AG08395 (cell line): Measurements from ENCODE around the gene RMND1.
"Not testable (repeated sequence)": the region's sequence is repeated elsewhere in the genome, so short reads cannot be mapped to it uniquely, and the experiment has no call there.

Experiments used
- DNase-seq: peaks from one replicate; pipeline ENCODE4 v3.0.0; 2012; ENCODE audit warnings: mixed read lengths, low spot score

RMND1 gene

DNA sequence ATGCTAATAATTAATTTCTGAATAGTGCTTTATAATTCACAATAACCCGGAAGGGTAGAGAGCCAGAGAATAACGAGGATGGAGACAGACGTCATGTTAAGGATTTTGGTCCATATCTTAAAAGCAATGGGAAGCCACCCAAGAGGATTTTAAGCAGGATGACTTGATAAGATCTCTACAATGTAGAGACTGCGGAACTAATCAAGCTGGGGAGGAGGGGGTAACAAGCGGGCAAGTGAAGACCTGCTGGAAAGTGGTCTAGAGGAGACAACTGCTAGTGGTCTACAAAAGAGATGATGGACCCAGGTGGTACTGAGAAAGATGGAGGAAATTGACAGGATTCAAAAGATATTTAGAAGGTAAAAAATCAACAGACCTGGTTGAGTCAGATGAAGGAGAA lies 67.8 kb downstream of the RMND1 start:
- DNase-seq = no peak

DNA sequence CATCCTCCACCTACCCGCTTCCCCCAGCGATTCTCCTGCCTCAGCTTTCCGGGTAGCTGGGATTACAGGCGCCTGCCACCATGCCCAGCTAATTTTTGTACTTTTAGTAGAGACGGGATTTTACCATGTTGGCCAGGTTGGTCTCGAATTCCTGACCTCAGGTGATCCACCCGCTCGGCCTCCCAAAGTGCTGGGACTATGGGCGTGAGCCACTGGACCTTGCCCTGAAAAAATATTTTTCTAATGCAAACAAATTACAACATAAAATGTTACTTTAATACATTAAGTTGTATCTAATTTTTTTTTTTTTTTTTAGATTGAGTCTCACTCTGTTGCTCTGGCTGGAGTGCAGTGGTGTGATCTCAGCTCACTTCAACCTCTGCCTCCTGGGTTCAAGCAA lies 69.3 kb downstream of the RMND1 start:
- not testable (repeated sequence) for DNase-seq

DNA sequence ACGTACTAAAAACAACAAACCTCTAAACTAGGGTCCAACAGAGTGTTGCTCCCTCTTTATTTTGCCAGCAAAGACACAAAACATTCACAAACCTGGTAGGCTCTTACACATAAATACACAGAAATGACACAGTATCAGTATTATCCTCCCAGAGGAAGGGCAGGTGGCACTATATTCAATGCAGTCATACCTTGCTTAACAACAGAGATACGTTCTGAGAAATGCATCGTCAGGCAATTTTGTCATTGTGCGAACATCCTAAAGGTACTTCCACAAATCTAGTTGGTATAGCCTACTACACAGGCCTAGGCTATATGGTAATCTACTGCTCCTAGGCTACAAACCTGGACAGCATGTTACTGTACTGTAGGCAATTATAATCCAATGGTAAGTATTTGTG lies 70.2 kb downstream of the RMND1 start:
- DNase-seq = no peak

DNA sequence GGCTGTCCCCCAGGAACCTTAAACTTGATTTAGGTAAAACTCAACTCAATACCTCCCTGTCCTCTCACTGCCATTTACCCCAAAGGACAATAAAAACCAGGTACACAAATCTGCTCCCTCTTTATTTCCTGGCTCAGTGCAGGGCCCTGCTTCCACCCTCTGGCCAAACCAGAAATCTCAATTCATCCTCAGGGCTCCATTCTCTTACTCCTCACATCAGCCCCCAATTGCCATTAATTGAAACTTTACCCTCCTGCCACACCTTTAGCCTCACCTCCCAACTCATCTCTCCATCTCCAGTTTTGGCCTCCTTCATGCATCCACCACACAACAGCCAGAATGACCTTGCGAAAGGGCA lies 71.1 kb downstream of the RMND1 start:
- DNase-seq = no peak

DNA sequence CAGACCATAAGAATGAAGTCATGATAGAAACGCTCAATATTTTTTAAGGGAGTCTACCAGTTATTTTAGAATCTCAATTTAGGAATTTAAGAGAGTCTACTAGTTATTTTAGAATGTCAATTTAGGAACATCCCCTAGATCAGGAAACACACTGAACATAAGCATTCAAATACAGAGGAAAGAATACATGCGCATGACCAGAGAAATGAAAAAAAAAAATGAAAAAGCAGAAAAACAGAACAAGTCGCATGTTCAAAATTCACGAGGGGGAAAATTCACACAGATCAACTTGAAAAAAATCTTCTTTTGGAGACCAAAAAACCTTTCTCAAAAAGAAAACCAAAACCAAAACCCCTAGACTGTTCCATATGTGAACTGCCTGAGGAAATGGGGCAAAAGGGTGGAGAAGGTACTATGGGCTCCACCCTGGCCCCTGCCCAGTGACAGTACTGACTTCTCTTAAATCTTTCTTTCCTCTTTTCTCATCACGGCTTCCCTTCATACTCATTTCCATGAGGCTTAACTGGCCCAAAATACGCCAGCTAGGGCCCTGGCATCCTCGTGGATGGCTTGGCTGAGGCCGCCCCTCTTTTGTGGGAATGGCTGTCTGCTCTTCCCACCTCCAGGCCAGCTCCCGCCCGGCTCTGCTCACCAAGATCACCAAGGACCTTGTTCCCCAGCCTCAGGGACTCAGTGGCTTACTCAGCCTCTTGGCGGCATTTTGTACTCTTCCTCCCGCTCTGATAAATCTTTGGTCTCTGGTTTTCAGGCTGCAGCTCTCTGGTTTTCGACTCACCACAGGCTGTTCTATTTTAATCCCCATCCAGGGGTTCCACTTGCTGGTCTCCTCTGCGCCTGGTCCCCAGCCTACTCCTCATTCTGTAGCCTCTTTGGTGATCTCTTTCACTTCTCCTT lies 71.7 kb downstream of the RMND1 start:
- DNase-seq = no peak

DNA sequence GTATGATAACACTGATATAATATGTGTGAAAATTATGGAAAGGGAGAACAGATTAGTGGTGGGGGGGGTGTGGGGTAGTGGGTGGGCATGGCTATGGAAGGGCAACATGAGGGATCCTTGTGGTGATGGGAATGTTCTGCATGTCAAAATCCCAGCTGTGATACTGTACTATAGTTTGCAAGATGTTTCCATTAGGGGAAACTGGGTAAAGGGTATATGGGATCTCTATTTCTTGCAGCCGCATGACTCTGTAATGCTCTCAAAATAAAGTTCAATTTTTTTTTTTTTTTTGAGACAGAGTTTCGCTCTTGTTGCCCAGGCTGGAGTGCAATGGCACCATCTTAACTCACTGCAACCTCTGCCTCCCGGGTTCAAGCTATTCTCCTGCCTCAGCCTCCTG lies 74.8 kb downstream of the RMND1 start:
- DNase-seq = no peak

DNA sequence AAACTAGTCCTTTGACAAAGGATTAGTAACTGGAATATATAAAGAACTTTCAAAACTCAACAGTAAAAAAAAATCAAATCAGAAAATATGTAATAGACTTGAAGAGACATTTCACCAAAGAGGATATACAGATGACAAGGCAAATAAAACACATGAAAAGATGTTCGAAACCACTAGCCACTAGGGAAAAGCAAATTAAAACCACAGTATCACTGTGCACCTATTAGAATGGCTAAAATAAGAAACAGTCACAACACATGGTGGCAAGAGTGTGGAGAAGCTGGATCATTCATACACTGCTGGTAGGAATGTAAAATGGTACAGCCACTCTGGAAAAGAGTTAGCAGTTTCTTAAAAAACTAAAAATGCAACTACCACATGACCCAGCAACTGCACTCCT lies 75.5 kb downstream of the RMND1 start:
- no peak for DNase-seq

DNA sequence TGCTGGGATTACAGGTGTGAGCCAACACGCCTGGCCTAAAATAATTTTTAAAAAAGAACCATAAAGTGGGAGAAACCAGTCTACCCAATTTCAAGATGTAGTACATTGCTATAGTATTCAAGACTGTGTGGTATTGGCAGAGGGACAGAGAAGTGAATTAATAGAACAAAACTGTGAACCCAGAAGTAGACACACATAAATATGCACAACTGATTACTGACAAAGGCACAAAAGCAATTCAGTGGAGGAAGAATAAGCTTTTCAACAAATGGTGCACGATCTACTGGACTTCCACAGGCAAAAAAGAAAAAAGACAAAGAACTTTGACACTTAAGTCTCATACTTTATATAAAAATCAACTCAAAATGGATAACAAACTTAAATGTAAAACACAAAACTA lies 76.1 kb downstream of the RMND1 start:
- DNase-seq = no peak

DNA sequence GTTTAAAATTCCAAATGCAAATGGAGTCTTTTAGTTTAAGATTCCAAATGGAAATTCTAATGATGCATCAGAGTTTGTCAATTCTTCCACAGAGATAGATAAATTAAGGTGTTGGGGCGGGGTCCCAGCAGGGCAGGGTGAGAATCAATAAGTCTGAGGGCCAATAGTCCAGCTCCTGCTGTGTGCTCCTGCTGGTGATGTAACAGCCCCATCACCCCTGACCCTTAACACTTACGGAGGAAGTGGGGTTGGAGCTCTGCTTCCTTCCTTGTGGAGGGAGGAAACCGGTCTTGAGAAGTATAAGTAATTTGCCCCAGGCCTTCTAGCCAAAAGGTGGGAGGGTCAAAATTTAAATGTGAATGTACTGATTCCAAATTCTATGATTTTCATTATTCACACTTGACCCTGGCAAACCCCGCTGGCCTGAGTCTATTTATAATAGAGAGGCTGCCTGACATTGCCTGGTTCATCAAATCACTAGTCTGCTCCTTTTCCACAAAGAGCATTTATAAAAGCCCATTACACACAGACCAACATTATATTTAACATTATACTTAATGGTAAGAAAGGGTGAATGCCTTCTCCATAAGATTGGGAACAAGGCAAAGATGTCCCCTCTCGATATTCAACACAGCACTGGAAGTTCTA lies 77.8 kb downstream of the RMND1 start:
- no peak for DNase-seq

DNA sequence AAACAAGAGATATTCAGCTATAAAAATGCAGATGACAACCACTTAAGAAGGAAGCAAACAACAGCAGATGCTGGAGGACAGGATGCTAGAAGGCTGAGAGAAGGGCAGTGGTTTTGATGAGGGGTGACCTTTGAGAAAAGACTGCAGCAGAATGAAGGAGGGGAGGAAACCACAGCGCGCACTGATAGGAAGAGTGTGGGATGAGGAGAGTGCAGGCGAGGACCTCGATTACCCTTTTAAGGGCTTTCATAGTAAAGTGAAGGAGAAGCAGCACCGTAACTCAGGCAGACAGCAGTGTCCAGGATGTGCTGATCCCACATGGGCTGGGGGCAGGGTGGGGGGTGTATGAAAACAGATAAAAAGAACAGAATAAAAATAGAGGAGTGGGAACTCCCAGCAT lies 79.8 kb downstream of the RMND1 start:
- no peak for DNase-seq

DNA sequence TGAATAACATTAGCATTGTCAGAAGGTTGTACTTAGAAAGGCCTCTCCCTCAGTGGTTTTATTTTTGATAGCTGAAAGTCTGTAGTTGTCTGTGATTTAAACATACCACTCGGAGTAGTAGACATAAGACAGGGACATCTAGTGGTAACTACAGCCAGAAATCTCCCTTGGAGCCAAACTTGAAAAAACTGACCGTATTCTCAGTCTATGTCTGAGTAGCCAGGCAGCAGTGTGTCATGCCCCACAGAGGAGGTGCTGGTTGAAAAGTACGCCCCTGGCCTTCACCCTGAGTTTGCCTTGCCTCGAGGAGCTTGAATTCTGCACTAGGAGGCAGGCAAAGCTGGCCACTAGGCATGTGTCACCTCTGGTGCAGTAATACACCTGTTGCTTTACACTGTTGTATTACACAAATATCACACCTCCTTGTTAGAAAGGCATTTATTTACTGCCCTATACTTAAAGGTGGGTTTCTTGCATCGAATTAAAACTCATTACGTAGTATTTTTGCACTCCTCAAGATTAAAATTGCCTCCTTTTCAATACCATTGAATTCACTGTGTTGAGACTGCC lies 81.3 kb downstream of the RMND1 start:
- no peak for DNase-seq

DNA sequence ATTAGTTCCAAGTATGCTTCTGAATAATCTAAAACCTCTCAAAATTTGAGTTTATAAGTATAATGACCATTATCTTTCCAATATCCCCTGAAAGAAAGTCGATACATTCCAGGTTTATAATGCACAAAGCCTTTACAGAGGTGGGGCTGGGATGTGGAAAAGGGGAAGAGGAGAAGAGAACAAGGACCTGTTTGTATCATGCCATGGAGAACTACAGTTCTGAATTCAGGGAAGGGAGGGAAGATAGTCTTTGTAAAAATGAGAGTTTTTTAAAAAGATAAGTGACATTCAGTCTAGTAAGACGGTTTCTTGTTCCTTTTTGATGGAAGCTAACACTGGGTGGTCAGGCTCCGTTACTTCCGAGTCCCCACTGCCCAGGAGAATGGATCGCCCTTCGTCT lies 86.7 kb downstream of the RMND1 start:
- no peak for DNase-seq

DNA sequence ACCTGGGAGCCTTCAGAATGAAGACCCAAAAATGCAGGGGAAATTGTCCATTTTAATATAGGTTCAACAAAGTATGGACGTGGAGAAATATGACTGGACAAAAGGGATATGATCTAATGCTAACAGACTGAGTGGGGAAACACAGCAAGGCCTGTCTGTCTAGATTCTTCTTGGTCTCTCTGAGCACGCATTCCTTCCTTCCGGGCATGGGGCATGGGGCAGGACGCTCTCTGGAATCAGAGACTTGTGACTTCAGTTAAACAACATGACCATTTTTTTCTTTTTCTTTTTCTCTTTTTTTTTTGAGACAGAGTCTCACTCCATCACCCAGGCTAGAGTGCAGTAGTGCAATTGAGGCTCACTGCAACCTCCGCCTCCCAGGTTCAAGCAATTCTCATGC lies 92.4 kb downstream of the RMND1 start:
- DNase-seq = no peak

DNA sequence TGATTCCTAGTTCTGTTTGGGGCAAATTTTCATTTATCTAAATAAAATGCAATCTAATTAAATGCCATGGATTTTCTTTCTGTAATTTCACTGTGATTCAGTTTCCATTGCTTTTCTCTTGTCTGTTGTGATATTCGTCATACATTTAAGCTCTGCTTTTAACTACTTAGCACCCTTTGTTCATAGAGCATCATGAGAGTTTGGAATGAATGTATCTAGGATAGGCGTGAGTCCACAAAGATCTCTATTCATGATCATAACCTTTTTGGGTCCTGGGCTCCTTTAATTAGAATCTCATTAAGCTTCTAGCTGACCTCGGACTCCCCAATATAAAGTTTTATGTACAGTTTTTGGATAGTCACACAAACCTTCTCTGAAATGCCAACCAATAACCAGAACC lies 93.5 kb downstream of the RMND1 start:
- no peak for DNase-seq

DNA sequence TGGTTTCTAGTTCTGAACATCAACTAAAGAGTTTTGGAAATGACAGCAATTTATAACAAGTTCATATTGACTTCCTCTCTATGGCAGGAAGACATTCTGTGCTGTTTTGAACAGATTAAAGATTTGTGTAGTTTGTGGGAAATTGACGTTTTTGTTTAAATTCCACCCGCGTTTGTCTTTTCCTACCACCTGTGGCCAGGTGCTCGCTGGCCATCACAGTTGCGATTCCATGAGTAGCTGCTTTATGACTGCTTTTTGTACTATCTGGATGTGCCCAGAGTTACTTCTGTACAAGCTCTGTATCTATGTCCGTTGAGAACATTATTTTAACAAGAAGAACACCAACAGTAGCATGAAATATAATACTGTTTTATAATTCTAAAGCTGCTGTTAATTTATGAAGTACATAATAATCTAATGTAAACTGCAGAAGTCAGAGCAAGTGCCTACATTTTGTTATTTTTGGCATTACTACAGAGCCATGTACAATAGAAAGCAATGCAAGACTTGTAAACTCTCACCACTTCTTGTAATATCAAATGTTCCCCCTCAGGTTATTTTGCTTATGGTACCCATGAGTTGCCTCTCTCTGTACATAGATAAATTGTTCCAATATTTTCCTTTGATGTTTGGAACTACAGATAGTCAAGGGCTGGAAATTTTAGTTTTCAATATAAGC lies 94.0 kb downstream of the RMND1 start:
- no peak for DNase-seq

DNA sequence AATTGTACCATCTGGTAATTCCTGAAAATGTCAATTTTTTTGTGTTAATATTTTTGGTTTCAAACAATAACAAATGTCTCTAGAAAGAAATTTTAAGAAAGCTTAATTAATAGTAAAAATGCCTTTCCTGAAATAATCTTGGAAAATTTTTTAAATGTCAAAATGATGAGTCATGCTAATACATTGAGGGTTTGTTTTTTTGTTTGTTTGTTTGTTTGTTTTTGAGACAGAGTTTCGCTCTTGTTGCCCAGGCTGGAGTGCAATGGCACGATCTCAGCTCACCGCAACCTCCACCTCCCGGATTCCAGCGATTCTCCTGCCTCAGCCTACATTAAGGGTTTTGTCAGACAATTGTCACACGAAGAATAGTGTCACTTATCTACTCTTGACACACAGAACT lies 94.9 kb downstream of the RMND1 start:
- not testable (repeated sequence) for DNase-seq
